ENCODE data around the gene MYO10.

DNA sequence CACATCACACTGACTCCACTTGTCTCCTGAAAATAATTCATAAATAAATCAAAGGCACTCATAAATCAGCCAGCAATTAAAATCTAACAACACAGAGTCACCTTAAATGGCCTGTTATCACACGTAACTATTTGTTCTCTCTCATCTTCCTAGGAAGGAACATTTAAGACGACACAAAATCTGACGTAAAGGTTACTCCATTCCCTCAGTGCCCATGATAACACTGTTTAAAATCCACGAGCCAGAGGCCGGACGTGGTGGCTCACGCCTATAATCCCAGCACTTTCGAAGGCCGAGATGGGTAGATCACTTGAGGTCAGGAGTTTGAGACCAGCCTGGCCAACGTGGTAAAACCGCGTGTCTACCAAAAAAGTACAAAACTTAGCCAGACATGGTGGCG, 56.4 kb downstream of the MYO10 start:
- TF ChIP-seq CTCF (IDR thresholded peaks at IDR 0.05; ENCODE audit: poor library complexity): no peak
- TF ChIP-seq EZH2 (IDR thresholded peaks at IDR 0.05; ENCODE audit: borderline replicate concordance): no peak
- no peak for TF ChIP-seq EZH2phosphoT487 (IDR thresholded peaks at IDR 0.05; ENCODE audit: low read depth, severe bottlenecking, unreplicated experiment)
